IMR-90 (cell line): ENCODE results near the gene NT5C3A. TPM values are rescaled to one million over a fixed set of nuclear protein-coding genes. Genes with fewer than 3 reads are reported as not detected.

ENCODE experiments used
- ATAC-seq: fragments of 200-7000 bp; cut with Tn5 transposase; 2 replicates; pipeline ENCODE4 v1.9.1; 2020; ENCODE audit warnings: low read depth, mild to moderate bottlenecking, moderate library complexity
- BruUV-seq: library from RNA; stranded (reverse); fragments of 400-500 nt; replicated peaks from 2 replicates; lab custom pipeline; 2021; lab: Mats Ljungman, UMichigan
- CTCF ChIA-PET: fragments of 300-600 bp; formaldehyde crosslinking; extraction: SDS; loops from one replicate; lab custom pipeline; 2021; ENCODE audit warnings: antibody characterized with exemption; lab: Yijun Ruan, JAX
- POLR2A ChIA-PET: fragments of 300-600 bp; sonication (Branson Sonifier 250); formaldehyde crosslinking; loops from one replicate; lab custom pipeline; 2022; ENCODE audit warnings: antibody characterized with exemption; ENCODE audit not compliant: unreplicated experiment; lab: Charles Lee
- DNase-seq: peaks from one replicate; pipeline ENCODE4 v3.0.0; 2013
- H2AFZ ChIP-seq: replicated peaks from 2 replicates; pipeline ENCODE3; 2013; ENCODE audit warnings: low read length, mild to moderate bottlenecking; ENCODE audit not compliant: poor library complexity
- H2AK5ac ChIP-seq: 2 replicates; pipeline ENCODE4 v1.6.1; 2013; ENCODE audit warnings: low read depth, low read length, inconsistent platforms
- H2AK9ac ChIP-seq: replicated peaks from 2 replicates; pipeline ENCODE3; 2013; ENCODE audit warnings: mild to moderate bottlenecking, low read depth, low read length, moderate library complexity; ENCODE audit not compliant: poor library complexity
- H2BK120ac ChIP-seq: 2 replicates; pipeline ENCODE4 v1.6.1; 2013; ENCODE audit warnings: low read depth, low read length, inconsistent platforms
- H2BK15ac ChIP-seq: 3 replicates; pipeline ENCODE4 v1.6.1; 2013; ENCODE audit warnings: low read depth, low read length, inconsistent platforms
- H2BK20ac ChIP-seq: 2 replicates; pipeline ENCODE4 v1.6.1; 2013; ENCODE audit warnings: low read depth, mild to moderate bottlenecking, inconsistent platforms, low read length, moderate library complexity
- H2BK5ac ChIP-seq: 2 replicates; pipeline ENCODE4 v1.6.1; 2013; ENCODE audit warnings: mild to moderate bottlenecking, low read depth, low read length, inconsistent platforms; ENCODE audit not compliant: poor library complexity, severe bottlenecking
- H3K14ac ChIP-seq: replicated peaks from 2 replicates; pipeline ENCODE4 v1.6.1; 2013; ENCODE audit warnings: low read depth, low read length, inconsistent platforms
- H3K18ac ChIP-seq: 2 replicates; pipeline ENCODE4 v1.6.1; 2013; ENCODE audit warnings: low read depth, low read length, control low read depth
- H3K23ac ChIP-seq: 2 replicates; pipeline ENCODE4 v1.6.1; 2013; ENCODE audit warnings: low read depth, low read length, inconsistent platforms
- H3K27ac ChIP-seq: 2 replicates; pipeline ENCODE4 v1.5.1; 2013; ENCODE audit warnings: mild to moderate bottlenecking, control low read depth, low read length; ENCODE audit not compliant: insufficient read depth
- H3K27me3 ChIP-seq: 2 replicates; pipeline ENCODE4 v1.6.1; 2013; ENCODE audit warnings: low read length; ENCODE audit not compliant: control insufficient read depth, insufficient read depth
- H3K36me3 ChIP-seq: 2 replicates; pipeline ENCODE4 v1.6.1; 2013; ENCODE audit warnings: low read length, mixed read lengths; ENCODE audit not compliant: control insufficient read depth, insufficient read depth
- H3K4ac ChIP-seq: 2 replicates; pipeline ENCODE4 v1.6.1; 2013; ENCODE audit warnings: low read depth, low read length, inconsistent platforms
- H3K4me1 ChIP-seq: 2 replicates; pipeline ENCODE4 v1.6.1; 2013; ENCODE audit warnings: low read length, mixed read lengths; ENCODE audit not compliant: control insufficient read depth, insufficient read depth
- H3K4me2 ChIP-seq: 2 replicates; pipeline ENCODE4 v1.6.1; 2013; ENCODE audit warnings: low read depth, mild to moderate bottlenecking, control low read depth, low read length, moderate library complexity
- H3K4me3 ChIP-seq: 2 replicates; pipeline ENCODE4 v1.5.1; 2013; ENCODE audit warnings: low read depth, mild to moderate bottlenecking, control low read depth, low read length, moderate library complexity; ENCODE audit not compliant: insufficient read depth
- H3K56ac ChIP-seq: 2 replicates; pipeline ENCODE4 v1.6.1; 2013; ENCODE audit warnings: low read length, inconsistent platforms; ENCODE audit not compliant: insufficient read depth; ENCODE audit errors: extremely low read depth
- H3K79me1 ChIP-seq, 2 experiments: 2 replicates each; pipeline ENCODE4 v1.6.1; 2013; ENCODE audit warnings: low read length in 2 of 2, inconsistent platforms in 1 of 2, low read depth in 1 of 2
- H3K9ac ChIP-seq: 2 replicates; pipeline ENCODE4 v1.6.1; 2013; ENCODE audit warnings: low read depth, low read length, control low read depth
- H3K9me1 ChIP-seq: 2 replicates; pipeline ENCODE4 v1.6.1; 2013; ENCODE audit warnings: low read length, inconsistent platforms; ENCODE audit not compliant: insufficient read depth
- H3K9me3 ChIP-seq: 2 replicates; pipeline ENCODE4 v1.6.1; 2013; ENCODE audit warnings: low read length; ENCODE audit not compliant: control insufficient read depth, insufficient read depth
- H4K20me1 ChIP-seq: 2 replicates; pipeline ENCODE4 v1.6.1; 2013; ENCODE audit warnings: low read length, inconsistent platforms; ENCODE audit not compliant: insufficient read depth
- H4K5ac ChIP-seq: 2 replicates; pipeline ENCODE4 v1.6.1; 2013; ENCODE audit warnings: mild to moderate bottlenecking, low read depth, low read length, control low read depth
- H4K8ac ChIP-seq, 2 experiments: 2 replicates each; pipeline ENCODE4 v1.6.1; 2013; ENCODE audit warnings: low read depth in 2 of 2, low read length in 2 of 2, control low read depth in 1 of 2, inconsistent platforms in 1 of 2
- H4K91ac ChIP-seq: 2 replicates; pipeline ENCODE4 v1.6.1; 2013; ENCODE audit warnings: low read depth, low read length, inconsistent platforms; ENCODE audit not compliant: insufficient read depth
- CEBPB ChIP-seq: IDR thresholded peaks from 2 replicates; pipeline ENCODE4 v1.6.1; 2012; ENCODE audit warnings: low read depth, low read length, improper control_type of control experiment
- FOS ChIP-seq: fragments of 150-350 bp; IDR thresholded peaks from 2 replicates; pipeline ENCODE4 v1.6.1; 2016; ENCODE audit warnings: low read depth, low read length
- MXI1 ChIP-seq: IDR thresholded peaks from 2 replicates; pipeline ENCODE4 v1.6.1; 2012; ENCODE audit warnings: low read depth, mild to moderate bottlenecking, low read length, moderate library complexity, borderline replicate concordance
- POLR2A ChIP-seq: IDR thresholded peaks from 2 replicates; pipeline ENCODE4 v1.6.1; 2012; ENCODE audit warnings: mild to moderate bottlenecking, low read depth, low read length
- RAD21 ChIP-seq: IDR thresholded peaks from 2 replicates; pipeline ENCODE4 v1.6.1; 2012; ENCODE audit warnings: low read length, improper control_type of control experiment
- RCOR1 ChIP-seq: IDR thresholded peaks from 2 replicates; pipeline ENCODE4 v1.6.1; 2012; ENCODE audit warnings: mild to moderate bottlenecking, low read length, improper control_type of control experiment; ENCODE audit not compliant: insufficient replicate concordance
- RFX5 ChIP-seq: IDR thresholded peaks from 2 replicates; pipeline ENCODE4 v1.8.0; 2012; ENCODE audit warnings: low read depth, mild to moderate bottlenecking, low read length, moderate library complexity
- SMC3 ChIP-seq: fragments of 150-350 bp; IDR thresholded peaks from 2 replicates; pipeline ENCODE4 v1.6.1; 2016; ENCODE audit warnings: low read depth, mild to moderate bottlenecking, antibody characterized with exemption, low read length, moderate library complexity
- WGBS, 2 experiments: methylation state at CpG; one replicate each; pipeline versions ENCODE4 v1.1.5 to v1.1.7; 2013; ENCODE audit warnings: missing lambda C conversion rate in 2 of 2; ENCODE audit not compliant: insufficient read length in 1 of 2; ENCODE audit errors: extremely low coverage in 2 of 2; 5-methylcytosine and 5-hydroxymethylcytosine counted together
- dilution Hi-C: fragments of 300-500 bp; cut with HindIII; formaldehyde crosslinking; loops from one replicate; pipeline ENCODE4 v1.14.3; 2018; ENCODE audit warnings: low sequenced_read_pairs; ENCODE audit not compliant: unreplicated experiment
- in situ Hi-C: fragments of 300-500 bp; cut with MboI; formaldehyde crosslinking; loops from 3 replicates; pipeline ENCODE4 v1.14.3; 2019; ENCODE audit warnings: low sequenced_read_pairs, inconsistent platforms, mixed read lengths
- intact Hi-C: fragments of 100-400 bp; cut with micrococcal nuclease; formaldehyde crosslinking; loops from 2 replicates; pipeline ENCODE4 v1.10.0; 2022
- polyA plus RNA-seq, 3 experiments: library from polyadenylated mRNA; depleted of rRNA; stranded (reverse); fragments of >200 nt; gene quantifications; 2 replicates each; pipeline ENCODE4 v1.2.3, GENCODE V29; 2012; ENCODE audit warnings: low replicate concordance in 1 of 3
- total RNA-seq: library from RNA; depleted of rRNA; stranded (reverse); fragments of >200 nt; gene quantifications from 2 replicates; pipeline ENCODE4 v1.2.3, GENCODE V29; 2012

Gene NT5C3A
- total and polyA plus RNA-seq, 2 of the 4 experiments (the other 2 are of a cell fraction) = 11.3 to 12.2 TPM

- WGBS, 2 experiments = no CpG with 5 or more reads among the region's 2 CpGs
- dilution Hi-C loops = no loop called here
- TF ChIP-seq FOS (no peak), RAD21 (no peak), SMC3 (no peak), RFX5 (no peak), POLR2A (no peak), RCOR1 (no peak), MXI1 (no peak), CEBPB (peak; percentile 77)
Measured at GRCh38 chr7:33054261-33054964, 8.2 kb downstream of the NT5C3A start.

More at GRCh38 chr7:33054261-33054964, 8.2 kb downstream of the NT5C3A start:
- no peak overlapping the region for H4K5ac ChIP-seq
- H3K4ac ChIP-seq = no peak overlapping the region
- no peak overlapping the region for H3K4me3 ChIP-seq
- H2AFZ ChIP-seq = no peak overlapping the region
- ATAC-seq (0 out of 2 replicates have a peak, but pooled peaks have one; percentile 22), DNase-seq (peak; percentile 39)
- H3K4me2 ChIP-seq = no peak overlapping the region
- peak overlapping the region; percentile 48 for H2BK5ac ChIP-seq
- H4K8ac ChIP-seq = 0 out of 4 replicates have a peak overlapping the region, but pooled peaks of 1 of the 2 experiments have one; percentile 37
- peaks cover 6% of the 10 kb centered on the region; the same call in 1 of the 2 replicates for H4K20me1 ChIP-seq
- H2BK120ac ChIP-seq = no peak overlapping the region
- H2BK15ac ChIP-seq = no peak overlapping the region
- H3K27ac ChIP-seq = no peak overlapping the region
- peaks cover 4% of the 10 kb centered on the region; the same call in 1 of the 2 replicates for H3K4me1 ChIP-seq
- no peak overlapping the region for H3K56ac ChIP-seq
- H3K18ac ChIP-seq = no peak overlapping the region; the same call in 1 of the 2 replicates
- H2BK20ac ChIP-seq = no peak overlapping the region
- H3K9me1 ChIP-seq = no peaks in the 10 kb centered on the region
- H3K27me3 ChIP-seq = no peaks in the 10 kb centered on the region
- H3K9ac ChIP-seq = no peak overlapping the region
- no TSS peak for BruUV-seq
- intact Hi-C loops (loop anchor here (5.0 kb wide), 1 partner anchor 112 kb away; no protein-coding TSS in a partner anchor), in situ Hi-C loops (no loop called here)
- no peak overlapping the region for H2AK9ac ChIP-seq
- H3K23ac ChIP-seq = no peak overlapping the region
- H3K9me3 ChIP-seq = no peaks in the 10 kb centered on the region
- POLR2A ChIA-PET = no interaction called here
- no peaks in the 10 kb centered on the region for H3K36me3 ChIP-seq
- H2AK5ac ChIP-seq = no peak overlapping the region
- CTCF ChIA-PET = interaction anchor here (1.2 to 1.3 kb wide), 2 partner anchors 54 to 208 kb away, joined by 4 to 5 read pairs; no protein-coding TSS in a partner anchor
- peaks cover 15 to 56% of the 10 kb centered on the region in 2 experiments; a peak in 3 of 4 replicates for H3K79me1 ChIP-seq
- no peak overlapping the region for H3K14ac ChIP-seq
- H4K91ac ChIP-seq = peak overlapping the region; percentile 9; the same call in 1 of the 2 replicates
